ENCODE data around the gene COL12A1.

DNA sequence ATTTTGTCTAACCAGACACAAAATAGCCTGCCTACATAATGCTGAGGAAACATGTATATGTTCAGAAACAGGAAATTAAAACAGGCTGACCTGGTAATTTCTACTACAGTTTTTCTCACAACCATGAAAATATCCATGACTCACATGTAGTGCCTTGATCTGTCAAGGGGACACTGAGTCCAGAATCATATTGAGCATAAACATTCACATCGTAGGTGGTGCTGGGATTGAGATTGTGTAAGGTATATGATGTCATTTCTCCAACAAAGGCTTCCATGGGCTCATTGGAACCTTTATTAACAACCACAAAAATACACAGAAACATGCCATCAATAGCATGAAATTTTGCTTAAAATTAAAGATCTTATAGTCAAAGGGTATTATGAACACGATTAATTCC, 80.9 kb downstream of the COL12A1 start:
- TF ChIP-seq, protein P1, sequence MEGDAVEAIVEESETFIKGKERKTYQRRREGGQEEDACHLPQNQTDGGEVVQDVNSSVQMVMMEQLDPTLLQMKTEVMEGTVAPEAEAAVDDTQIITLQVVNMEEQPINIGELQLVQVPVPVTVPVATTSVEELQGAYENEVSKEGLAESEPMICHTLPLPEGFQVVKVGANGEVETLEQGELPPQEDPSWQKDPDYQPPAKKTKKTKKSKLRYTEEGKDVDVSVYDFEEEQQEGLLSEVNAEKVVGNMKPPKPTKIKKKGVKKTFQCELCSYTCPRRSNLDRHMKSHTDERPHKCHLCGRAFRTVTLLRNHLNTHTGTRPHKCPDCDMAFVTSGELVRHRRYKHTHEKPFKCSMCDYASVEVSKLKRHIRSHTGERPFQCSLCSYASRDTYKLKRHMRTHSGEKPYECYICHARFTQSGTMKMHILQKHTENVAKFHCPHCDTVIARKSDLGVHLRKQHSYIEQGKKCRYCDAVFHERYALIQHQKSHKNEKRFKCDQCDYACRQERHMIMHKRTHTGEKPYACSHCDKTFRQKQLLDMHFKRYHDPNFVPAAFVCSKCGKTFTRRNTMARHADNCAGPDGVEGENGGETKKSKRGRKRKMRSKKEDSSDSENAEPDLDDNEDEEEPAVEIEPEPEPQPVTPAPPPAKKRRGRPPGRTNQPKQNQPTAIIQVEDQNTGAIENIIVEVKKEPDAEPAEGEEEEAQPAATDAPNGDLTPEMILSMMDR (IDR thresholded peaks at IDR 0.05) = no peak
- no peak for TF ChIP-seq POLR2A (IDR thresholded peaks at IDR 0.05)

All from Peyer's patch (tissue), 4 donors.